GM23338 (cell line): ENCODE data around the gene GPC5. TPM values are rescaled to one million over a fixed set of nuclear protein-coding genes. Genes with fewer than 3 reads are reported as not detected.

ENCODE experiments used
- ATAC-seq: fragments of 200-7000 bp; cut with Tn5 transposase; 3 replicates; pipeline ENCODE4 v1.9.1; 2020
- DNase-seq: peaks from one replicate; pipeline ENCODE4 v3.0.0-alpha.2; 2015; ENCODE audit warnings: low spot score
- H2AFZ ChIP-seq: fragments of 200-600 bp; sonication (generic); 2 replicates; pipeline ENCODE4 v1.8.0; 2016; ENCODE audit warnings: antibody characterized with exemption, mild to moderate bottlenecking, moderate library complexity
- H3F3A ChIP-seq: fragments of 200-600 bp; sonication (generic); replicated peaks from 2 replicates; pipeline ENCODE4 v1.8.0; 2017; ENCODE audit warnings: antibody characterized with exemption, mixed run types, low read depth
- H3K27ac ChIP-seq: fragments of 200-600 bp; sonication (generic); 2 replicates; pipeline ENCODE4 v1.6.1; 2016; ENCODE audit warnings: low read depth
- H3K27me3 ChIP-seq: fragments of 200-600 bp; sonication (generic); 2 replicates; pipeline ENCODE4 v1.8.0; 2016; ENCODE audit warnings: mild to moderate bottlenecking, mixed run types, moderate library complexity; ENCODE audit not compliant: insufficient read depth
- H3K36me3 ChIP-seq: fragments of 200-600 bp; sonication (generic); 2 replicates; pipeline ENCODE4 v1.8.0; 2016; ENCODE audit warnings: mild to moderate bottlenecking; ENCODE audit not compliant: insufficient read depth
- H3K4me1 ChIP-seq: fragments of 200-600 bp; sonication (generic); 2 replicates; pipeline ENCODE4 v1.8.0; 2016; ENCODE audit warnings: mild to moderate bottlenecking, moderate library complexity; ENCODE audit not compliant: insufficient read depth
- H3K4me2 ChIP-seq: fragments of 200-600 bp; sonication (generic); 2 replicates; pipeline ENCODE4 v1.7.1; 2017; ENCODE audit warnings: mixed run types
- H3K4me3 ChIP-seq: fragments of 200-600 bp; sonication (generic); 2 replicates; pipeline ENCODE4 v1.6.1; 2016; ENCODE audit warnings: mixed run types
- H3K79me2 ChIP-seq: fragments of 200-600 bp; sonication (generic); replicated peaks from 2 replicates; pipeline ENCODE4 v1.8.0; 2017; ENCODE audit warnings: mild to moderate bottlenecking; ENCODE audit not compliant: insufficient read depth
- H3K9me2 ChIP-seq: fragments of 200-600 bp; sonication (generic); 2 replicates; pipeline ENCODE4 v1.8.0; 2017; ENCODE audit not compliant: insufficient read depth
- H4K20me1 ChIP-seq: fragments of 200-600 bp; sonication (generic); replicated peaks from 2 replicates; pipeline ENCODE4 v1.8.0; 2017; ENCODE audit warnings: mild to moderate bottlenecking; ENCODE audit not compliant: insufficient read depth
- H3K27ac Mint-ChIP-seq: 2 replicates; pipeline ENCODE4 v1.8.0; 2020; ENCODE audit warnings: inconsistent platforms, mild to moderate bottlenecking, moderate library complexity, mixed read lengths
- H3K27me3 Mint-ChIP-seq: 3 replicates; pipeline ENCODE4 v1.8.0; 2022; ENCODE audit warnings: low read depth, mild to moderate bottlenecking, moderate library complexity, mixed read lengths, inconsistent platforms; ENCODE audit not compliant: insufficient read depth, poor library complexity
- H3K36me3 Mint-ChIP-seq: 3 replicates; pipeline ENCODE4 v1.8.0; 2021; ENCODE audit warnings: low read depth, mild to moderate bottlenecking, inconsistent platforms, moderate library complexity, mixed read lengths
- H3K4me1 Mint-ChIP-seq: 3 replicates; pipeline ENCODE4 v1.8.0; 2020; ENCODE audit warnings: mild to moderate bottlenecking, inconsistent platforms, mixed read lengths
- H3K4me3 Mint-ChIP-seq: 3 replicates; pipeline ENCODE4 v1.8.0; 2021; ENCODE audit warnings: moderate library complexity, mild to moderate bottlenecking, inconsistent platforms, mixed read lengths
- H3K9me3 Mint-ChIP-seq: 3 replicates; pipeline ENCODE4 v1.8.0; 2020; ENCODE audit warnings: moderate library complexity, mild to moderate bottlenecking, inconsistent platforms, mixed read lengths
- CREB1 ChIP-seq: fragments of 250-450 bp; sonication (Bioruptor Pico); IDR thresholded peaks from 2 replicates; pipeline ENCODE4 v1.5.0; 2020; ENCODE audit warnings: low read depth, mild to moderate bottlenecking, moderate library complexity
- EZH2 ChIP-seq: fragments of 200-600 bp; sonication (generic); IDR thresholded peaks from one replicate; pipeline ENCODE4 v1.8.0; 2017; ENCODE audit warnings: antibody characterized with exemption, mild to moderate bottlenecking, low read depth; ENCODE audit not compliant: unreplicated experiment
- EZH2phosphoT487 ChIP-seq: fragments of 200-600 bp; sonication (generic); IDR thresholded peaks from one replicate; pipeline ENCODE4 v1.8.1; 2018; ENCODE audit warnings: antibody characterized with exemption; ENCODE audit not compliant: unreplicated experiment
- JUNB ChIP-seq: IDR thresholded peaks from one replicate; pipeline ENCODE4 v1.6.1; 2016; ENCODE audit warnings: antibody characterized with exemption; ENCODE audit not compliant: unreplicated experiment
- NANOG ChIP-seq: IDR thresholded peaks from 2 replicates; pipeline ENCODE4 v1.6.1; 2016; ENCODE audit warnings: antibody characterized with exemption, borderline replicate concordance
- POLR2AphosphoS5 ChIP-seq: IDR thresholded peaks from 2 replicates; pipeline ENCODE4 v1.6.1; 2016; ENCODE audit warnings: antibody characterized with exemption, low read depth
- STAT1 ChIP-seq: IDR thresholded peaks from one replicate; pipeline ENCODE4 v1.6.1; 2016; ENCODE audit warnings: antibody characterized with exemption; ENCODE audit not compliant: unreplicated experiment
- ZNF114 ChIP-seq: fragments of 250-450 bp; sonication (Bioruptor Pico); IDR thresholded peaks from 2 replicates; pipeline ENCODE4 v1.5.0; 2020; ENCODE audit warnings: mild to moderate bottlenecking, moderate library complexity
- ZNF331 ChIP-seq: fragments of 250-450 bp; sonication (Bioruptor Pico); IDR thresholded peaks from 2 replicates; pipeline ENCODE4 v1.5.0; 2020; ENCODE audit warnings: low read depth, mild to moderate bottlenecking, moderate library complexity
- polyA plus RNA-seq: library from polyadenylated mRNA; unstranded; fragments of >200 nt; fragmentation: Nextera tagmentation; extraction: Ambion mirVana; gene quantifications from 2 replicates; pipeline ENCODE4 v1.2.1, GENCODE V29; 2016
- total RNA-seq: library from RNA; depleted of rRNA; stranded (reverse); fragments of >200 nt; shearing (Covaris generic); gene quantifications from 2 replicates; pipeline ENCODE4 v1.2.3, GENCODE V29; 2014
- TF ChIP-seq, protein P1 (sequence below): IDR thresholded peaks from 2 replicates; pipeline ENCODE4 v1.6.1; 2016; ENCODE audit warnings: antibody characterized with exemption
- TF ChIP-seq, protein P2 (sequence below): fragments of 250-450 bp; sonication (Bioruptor Pico); IDR thresholded peaks from 2 replicates; pipeline ENCODE4 v1.5.0; 2020; ENCODE audit warnings: mild to moderate bottlenecking, moderate library complexity

The GPC5 gene
- total and polyA plus RNA-seq, 2 experiments from 2014 or later, result 0.95 to 1.1 TPM

DNA sequence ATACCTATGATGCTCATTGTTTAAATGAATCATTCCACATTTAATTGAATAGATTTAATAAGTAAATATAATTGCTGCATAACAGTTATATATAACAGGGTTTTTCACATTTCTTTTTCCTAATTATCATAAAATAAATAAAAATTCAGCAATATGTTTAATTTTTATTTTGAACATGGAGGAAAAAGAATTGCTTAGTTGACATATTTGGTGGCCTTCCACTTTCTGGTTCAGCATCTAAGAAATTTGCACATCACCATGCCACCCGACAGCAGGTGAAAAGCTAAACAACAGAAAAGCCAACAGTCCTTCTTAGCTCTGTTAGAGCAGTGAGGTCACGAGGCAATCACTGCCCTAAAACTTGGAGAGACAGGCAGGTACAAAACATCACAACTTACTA is 790.2 kb downstream of the GPC5 start:
- H2AFZ ChIP-seq, result peak overlapping the region; percentile 24; the same call in 1 of the 2 replicates
- H3K4me2 ChIP-seq, result no peak overlapping the region
- Mint-ChIP-seq H3K36me3 (peaks cover 7% of the 10 kb centered on the region; the same call in 1 of the 3 replicates), H3K9me3 (peaks cover 13% of the 10 kb centered on the region; the same call in 2 of the 3 replicates), H3K4me3 (no peak overlapping the region), H3K4me1 (no peaks in the 10 kb centered on the region), H3K27me3 (no peaks in the 10 kb centered on the region), H3K27ac (no peak overlapping the region)
- no peaks in the 10 kb centered on the region for H3K79me2 ChIP-seq
- H3K4me1 ChIP-seq, result no peaks in the 10 kb centered on the region
- TF ChIP-seq, protein P1, sequence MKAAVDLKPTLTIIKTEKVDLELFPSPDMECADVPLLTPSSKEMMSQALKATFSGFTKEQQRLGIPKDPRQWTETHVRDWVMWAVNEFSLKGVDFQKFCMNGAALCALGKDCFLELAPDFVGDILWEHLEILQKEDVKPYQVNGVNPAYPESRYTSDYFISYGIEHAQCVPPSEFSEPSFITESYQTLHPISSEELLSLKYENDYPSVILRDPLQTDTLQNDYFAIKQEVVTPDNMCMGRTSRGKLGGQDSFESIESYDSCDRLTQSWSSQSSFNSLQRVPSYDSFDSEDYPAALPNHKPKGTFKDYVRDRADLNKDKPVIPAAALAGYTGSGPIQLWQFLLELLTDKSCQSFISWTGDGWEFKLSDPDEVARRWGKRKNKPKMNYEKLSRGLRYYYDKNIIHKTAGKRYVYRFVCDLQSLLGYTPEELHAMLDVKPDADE, result no peak
- TF ChIP-seq JUNB, result no peak
- no peak for TF ChIP-seq NANOG
- TF ChIP-seq, protein P2, sequence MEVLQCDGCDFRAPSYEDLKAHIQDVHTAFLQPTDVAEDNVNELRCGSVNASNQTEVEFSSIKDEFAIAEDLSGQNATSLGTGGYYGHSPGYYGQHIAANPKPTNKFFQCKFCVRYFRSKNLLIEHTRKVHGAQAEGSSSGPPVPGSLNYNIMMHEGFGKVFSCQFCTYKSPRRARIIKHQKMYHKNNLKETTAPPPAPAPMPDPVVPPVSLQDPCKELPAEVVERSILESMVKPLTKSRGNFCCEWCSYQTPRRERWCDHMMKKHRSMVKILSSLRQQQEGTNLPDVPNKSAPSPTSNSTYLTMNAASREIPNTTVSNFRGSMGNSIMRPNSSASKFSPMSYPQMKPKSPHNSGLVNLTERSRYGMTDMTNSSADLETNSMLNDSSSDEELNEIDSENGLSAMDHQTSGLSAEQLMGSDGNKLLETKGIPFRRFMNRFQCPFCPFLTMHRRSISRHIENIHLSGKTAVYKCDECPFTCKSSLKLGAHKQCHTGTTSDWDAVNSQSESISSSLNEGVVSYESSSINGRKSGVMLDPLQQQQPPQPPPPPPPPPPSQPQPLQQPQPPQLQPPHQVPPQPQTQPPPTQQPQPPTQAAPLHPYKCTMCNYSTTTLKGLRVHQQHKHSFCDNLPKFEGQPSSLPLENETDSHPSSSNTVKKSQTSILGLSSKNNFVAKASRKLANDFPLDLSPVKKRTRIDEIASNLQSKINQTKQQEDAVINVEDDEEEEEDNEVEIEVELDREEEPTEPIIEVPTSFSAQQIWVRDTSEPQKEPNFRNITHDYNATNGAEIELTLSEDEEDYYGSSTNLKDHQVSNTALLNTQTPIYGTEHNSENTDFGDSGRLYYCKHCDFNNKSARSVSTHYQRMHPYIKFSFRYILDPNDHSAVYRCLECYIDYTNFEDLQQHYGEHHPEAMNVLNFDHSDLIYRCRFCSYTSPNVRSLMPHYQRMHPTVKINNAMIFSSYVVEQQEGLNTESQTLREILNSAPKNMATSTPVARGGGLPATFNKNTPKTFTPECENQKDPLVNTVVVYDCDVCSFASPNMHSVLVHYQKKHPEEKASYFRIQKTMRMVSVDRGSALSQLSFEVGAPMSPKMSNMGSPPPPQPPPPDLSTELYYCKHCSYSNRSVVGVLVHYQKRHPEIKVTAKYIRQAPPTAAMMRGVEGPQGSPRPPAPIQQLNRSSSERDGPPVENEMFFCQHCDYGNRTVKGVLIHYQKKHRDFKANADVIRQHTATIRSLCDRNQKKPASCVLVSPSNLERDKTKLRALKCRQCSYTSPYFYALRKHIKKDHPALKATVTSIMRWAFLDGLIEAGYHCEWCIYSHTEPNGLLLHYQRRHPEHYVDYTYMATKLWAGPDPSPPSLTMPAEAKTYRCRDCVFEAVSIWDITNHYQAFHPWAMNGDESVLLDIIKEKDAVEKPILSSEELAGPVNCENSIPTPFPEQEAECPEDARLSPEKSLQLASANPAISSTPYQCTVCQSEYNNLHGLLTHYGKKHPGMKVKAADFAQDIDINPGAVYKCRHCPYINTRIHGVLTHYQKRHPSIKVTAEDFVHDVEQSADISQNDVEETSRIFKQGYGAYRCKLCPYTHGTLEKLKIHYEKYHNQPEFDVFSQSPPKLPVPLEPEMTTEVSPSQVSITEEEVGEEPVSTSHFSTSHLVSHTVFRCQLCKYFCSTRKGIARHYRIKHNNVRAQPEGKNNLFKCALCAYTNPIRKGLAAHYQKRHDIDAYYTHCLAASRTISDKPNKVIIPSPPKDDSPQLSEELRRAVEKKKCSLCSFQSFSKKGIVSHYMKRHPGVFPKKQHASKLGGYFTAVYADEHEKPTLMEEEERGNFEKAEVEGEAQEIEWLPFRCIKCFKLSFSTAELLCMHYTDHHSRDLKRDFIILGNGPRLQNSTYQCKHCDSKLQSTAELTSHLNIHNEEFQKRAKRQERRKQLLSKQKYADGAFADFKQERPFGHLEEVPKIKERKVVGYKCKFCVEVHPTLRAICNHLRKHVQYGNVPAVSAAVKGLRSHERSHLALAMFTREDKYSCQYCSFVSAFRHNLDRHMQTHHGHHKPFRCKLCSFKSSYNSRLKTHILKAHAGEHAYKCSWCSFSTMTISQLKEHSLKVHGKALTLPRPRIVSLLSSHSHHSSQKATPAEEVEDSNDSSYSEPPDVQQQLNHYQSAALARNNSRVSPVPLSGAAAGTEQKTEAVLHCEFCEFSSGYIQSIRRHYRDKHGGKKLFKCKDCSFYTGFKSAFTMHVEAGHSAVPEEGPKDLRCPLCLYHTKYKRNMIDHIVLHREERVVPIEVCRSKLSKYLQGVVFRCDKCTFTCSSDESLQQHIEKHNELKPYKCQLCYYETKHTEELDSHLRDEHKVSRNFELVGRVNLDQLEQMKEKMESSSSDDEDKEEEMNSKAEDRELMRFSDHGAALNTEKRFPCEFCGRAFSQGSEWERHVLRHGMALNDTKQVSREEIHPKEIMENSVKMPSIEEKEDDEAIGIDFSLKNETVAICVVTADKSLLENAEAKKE (CRISPR knock-in tag), result no peak
- TF ChIP-seq POLR2AphosphoS5, result no peak
- TF ChIP-seq STAT1, result no peak
- no peak for TF ChIP-seq ZNF331
- no peak for TF ChIP-seq CREB1 (CRISPR knock-in tag)
- TF ChIP-seq EZH2phosphoT487, result no peak
- no peak for TF ChIP-seq EZH2
- no peak for TF ChIP-seq ZNF114 (CRISPR knock-in tag)
- no peaks in the 10 kb centered on the region for H3K9me2 ChIP-seq
- no peaks in the 10 kb centered on the region for H4K20me1 ChIP-seq
- no peaks in the 10 kb centered on the region for H3F3A ChIP-seq
- H3K27me3 ChIP-seq, result no peaks in the 10 kb centered on the region
- no peak overlapping the region for H3K27ac ChIP-seq
- no peak overlapping the region for H3K4me3 ChIP-seq
- DNase-seq (no peak), ATAC-seq (no peak)
- H3K36me3 ChIP-seq, result no peaks in the 10 kb centered on the region
